KMS-11 (cell line): ENCODE results near the gene VWC2L.

Experiments
- H2AFZ ChIP-seq: fragments of 200-600 bp; sonication (generic); 2 replicates; pipeline ENCODE4 v1.6.1; 2016; ENCODE audit warnings: antibody characterized with exemption, mixed run types, low read depth
- H3K27ac ChIP-seq: fragments of 200-600 bp; sonication (generic); 2 replicates; pipeline ENCODE4 v1.6.1; 2016; ENCODE audit warnings: mild to moderate bottlenecking, mixed run types
- H3K27me3 ChIP-seq: fragments of 200-600 bp; sonication (generic); 2 replicates; pipeline ENCODE4 v1.6.1; 2017; ENCODE audit warnings: mild to moderate bottlenecking, low read depth, mixed run types, moderate library complexity; ENCODE audit not compliant: insufficient read depth
- H3K36me3 ChIP-seq: fragments of 200-600 bp; sonication (generic); 2 replicates; pipeline ENCODE4 v1.6.1; 2017; ENCODE audit warnings: mild to moderate bottlenecking, mixed run types; ENCODE audit not compliant: insufficient read depth
- H3K4me1 ChIP-seq: fragments of 200-600 bp; sonication (generic); 2 replicates; pipeline ENCODE4 v1.6.1; 2016; ENCODE audit warnings: mild to moderate bottlenecking, low read depth, mixed run types; ENCODE audit not compliant: poor library complexity, severe bottlenecking
- H3K4me2 ChIP-seq: fragments of 200-600 bp; sonication (generic); 2 replicates; pipeline ENCODE4 v1.7.0; 2016; ENCODE audit warnings: mild to moderate bottlenecking, mixed run types
- H3K4me3 ChIP-seq: fragments of 200-600 bp; sonication (generic); IDR thresholded peaks from 2 replicates; pipeline ENCODE4 v1.6.1; 2017; ENCODE audit warnings: low read depth, low read length, mixed read lengths; ENCODE audit not compliant: insufficient read depth
- H3K79me2 ChIP-seq: fragments of 200-600 bp; sonication (generic); 2 replicates; pipeline ENCODE4 v1.6.1; 2016; ENCODE audit warnings: low read depth, mixed run types; ENCODE audit not compliant: insufficient read depth
- H3K9ac ChIP-seq: fragments of 200-600 bp; sonication (generic); 2 replicates; pipeline ENCODE4 v1.6.1; 2016; ENCODE audit warnings: mild to moderate bottlenecking, mixed run types
- H4K20me1 ChIP-seq: fragments of 200-600 bp; sonication (generic); 2 replicates; pipeline ENCODE4 v1.6.1; 2016; ENCODE audit warnings: mild to moderate bottlenecking, mixed run types; ENCODE audit not compliant: insufficient read depth
- TF ChIP-seq, protein P1 (sequence below): fragments of 200-600 bp; sonication (generic); conservative IDR thresholded peaks from 2 replicates; pipeline ENCODE4 v1.6.1; 2017; ENCODE audit warnings: low read depth, mild to moderate bottlenecking, antibody characterized with exemption, low read length, moderate library complexity, mixed read lengths

Gene VWC2L

DNA sequence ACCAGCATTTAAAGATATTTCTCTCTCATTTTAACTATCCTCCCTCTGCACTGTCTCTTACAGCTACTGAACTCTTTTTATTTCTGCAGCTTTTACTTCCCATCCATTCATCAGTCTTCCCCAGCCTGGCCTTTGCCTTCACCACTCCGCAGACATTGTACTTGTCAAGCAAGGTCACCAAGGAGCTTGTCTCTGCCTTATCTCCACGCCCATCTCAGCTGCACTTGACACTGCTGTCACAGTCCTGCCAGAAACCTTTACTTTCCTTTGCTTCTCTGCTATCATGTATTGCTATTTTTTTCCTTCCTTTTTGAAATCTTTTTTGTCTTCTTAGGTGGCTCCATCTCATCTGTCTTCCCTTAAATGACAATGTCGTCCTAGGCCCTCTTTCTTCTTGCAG lies 147.0 kb downstream of the VWC2L start:
- Histone ChIP-seq H3K4me1 (no peaks in the 10 kb centered on the region), H2AFZ (no peak overlapping the region), H4K20me1 (no peaks in the 10 kb centered on the region), H3K4me3 (no peak overlapping the region), H3K27me3 (no peaks in the 10 kb centered on the region), H3K79me2 (no peaks in the 10 kb centered on the region), H3K27ac (no peak overlapping the region), H3K4me2 (no peak overlapping the region), H3K9ac (no peak overlapping the region), H3K36me3 (no peaks in the 10 kb centered on the region)
- TF ChIP-seq, protein P1, sequence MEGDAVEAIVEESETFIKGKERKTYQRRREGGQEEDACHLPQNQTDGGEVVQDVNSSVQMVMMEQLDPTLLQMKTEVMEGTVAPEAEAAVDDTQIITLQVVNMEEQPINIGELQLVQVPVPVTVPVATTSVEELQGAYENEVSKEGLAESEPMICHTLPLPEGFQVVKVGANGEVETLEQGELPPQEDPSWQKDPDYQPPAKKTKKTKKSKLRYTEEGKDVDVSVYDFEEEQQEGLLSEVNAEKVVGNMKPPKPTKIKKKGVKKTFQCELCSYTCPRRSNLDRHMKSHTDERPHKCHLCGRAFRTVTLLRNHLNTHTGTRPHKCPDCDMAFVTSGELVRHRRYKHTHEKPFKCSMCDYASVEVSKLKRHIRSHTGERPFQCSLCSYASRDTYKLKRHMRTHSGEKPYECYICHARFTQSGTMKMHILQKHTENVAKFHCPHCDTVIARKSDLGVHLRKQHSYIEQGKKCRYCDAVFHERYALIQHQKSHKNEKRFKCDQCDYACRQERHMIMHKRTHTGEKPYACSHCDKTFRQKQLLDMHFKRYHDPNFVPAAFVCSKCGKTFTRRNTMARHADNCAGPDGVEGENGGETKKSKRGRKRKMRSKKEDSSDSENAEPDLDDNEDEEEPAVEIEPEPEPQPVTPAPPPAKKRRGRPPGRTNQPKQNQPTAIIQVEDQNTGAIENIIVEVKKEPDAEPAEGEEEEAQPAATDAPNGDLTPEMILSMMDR, result no peak

DNA sequence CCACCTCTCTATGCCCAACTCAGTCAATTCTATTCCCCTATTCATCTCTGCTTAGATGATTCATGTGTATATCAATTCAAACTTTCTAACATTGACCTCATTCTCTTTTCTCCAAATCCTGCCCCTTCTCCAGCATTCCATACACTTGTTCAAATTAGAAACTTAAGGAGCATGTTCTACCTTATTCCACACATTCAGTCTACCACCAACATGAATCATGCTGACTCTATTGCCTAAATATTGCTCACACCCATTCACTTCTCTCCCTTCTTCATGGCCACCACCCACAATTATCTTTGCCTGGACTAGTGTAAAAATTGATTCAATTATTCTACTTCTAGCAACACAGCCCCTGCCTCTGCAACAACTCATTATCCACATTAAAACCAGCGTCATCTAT lies 147.5 kb downstream of the VWC2L start:
- H3K27ac ChIP-seq, result no peak overlapping the region
- TF ChIP-seq, protein P1, result no peak
- no peaks in the 10 kb centered on the region for H3K4me1 ChIP-seq
- no peak overlapping the region for H2AFZ ChIP-seq
- no peak overlapping the region for H3K9ac ChIP-seq
- H3K4me3 ChIP-seq, result no peak overlapping the region
- H3K79me2 ChIP-seq, result no peaks in the 10 kb centered on the region
- H4K20me1 ChIP-seq, result no peaks in the 10 kb centered on the region
- H3K27me3 ChIP-seq, result no peaks in the 10 kb centered on the region
- no peaks in the 10 kb centered on the region for H3K36me3 ChIP-seq
- no peak overlapping the region for H3K4me2 ChIP-seq

DNA sequence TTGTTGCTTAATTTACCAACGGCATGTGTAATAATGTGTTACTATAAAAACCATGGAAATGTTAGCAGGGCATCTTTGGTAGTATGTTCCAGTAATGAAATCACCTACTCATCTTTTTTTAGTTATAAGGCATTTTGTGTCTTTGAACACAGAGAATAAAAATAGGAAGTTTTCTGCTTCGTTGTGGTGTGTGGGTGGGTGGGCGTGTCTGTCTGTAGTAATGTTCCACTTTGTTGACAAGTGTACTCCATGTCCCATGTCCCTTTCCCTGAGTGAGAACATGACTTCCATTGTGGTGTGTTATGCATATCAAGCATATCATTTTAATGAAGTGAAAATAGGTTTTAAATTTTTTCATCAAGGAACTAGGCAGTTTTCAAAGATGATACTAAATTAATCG lies 149.3 kb downstream of the VWC2L start:
- Histone ChIP-seq H3K4me3 (no peak overlapping the region), H4K20me1 (no peaks in the 10 kb centered on the region), H3K27ac (no peak overlapping the region), H3K9ac (no peak overlapping the region), H3K27me3 (no peaks in the 10 kb centered on the region), H3K4me1 (no peaks in the 10 kb centered on the region), H2AFZ (no peak overlapping the region), H3K79me2 (no peaks in the 10 kb centered on the region), H3K36me3 (no peaks in the 10 kb centered on the region), H3K4me2 (no peak overlapping the region)
- TF ChIP-seq, protein P1, result no peak

DNA sequence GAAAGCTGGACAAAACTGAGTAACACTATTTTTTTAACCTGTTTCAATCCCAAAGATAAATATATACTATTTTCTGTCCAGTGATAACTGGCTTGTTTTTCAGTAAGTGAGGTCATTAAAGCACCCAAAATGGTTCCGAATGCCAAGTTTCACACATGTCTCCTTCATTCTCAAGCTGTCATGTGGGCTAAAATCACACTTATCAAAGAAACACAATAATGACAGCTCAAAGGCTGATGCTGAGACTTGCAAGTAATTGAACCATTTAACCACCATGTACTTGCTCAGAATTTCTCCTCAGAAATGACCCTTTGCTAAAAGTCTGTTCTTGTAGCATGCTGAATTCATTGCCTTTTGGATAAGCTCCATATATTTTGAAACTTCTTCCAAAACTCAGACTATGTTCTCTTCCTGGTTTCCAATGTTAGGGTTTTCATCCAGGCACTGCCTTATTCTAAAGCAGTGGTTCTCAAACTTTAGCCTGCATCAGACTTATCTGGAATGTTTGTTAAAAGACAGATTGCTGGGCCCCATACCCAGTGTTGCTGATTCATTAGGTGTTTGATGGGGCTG lies 149.8 kb downstream of the VWC2L start:
- Histone ChIP-seq H3K79me2 (no peaks in the 10 kb centered on the region), H3K36me3 (no peaks in the 10 kb centered on the region), H3K4me3 (no peak overlapping the region), H3K27me3 (no peaks in the 10 kb centered on the region), H3K4me1 (no peaks in the 10 kb centered on the region), H4K20me1 (no peaks in the 10 kb centered on the region), H3K27ac (no peak overlapping the region), H3K4me2 (no peak overlapping the region), H2AFZ (no peak overlapping the region), H3K9ac (no peak overlapping the region)
- TF ChIP-seq, protein P1, result no peak
